H1 (cell line): ENCODE results near the gene TTLL7. TPM values are rescaled to one million over a fixed set of nuclear protein-coding genes. Genes with fewer than 3 reads are reported as not detected.

Experiments
- CTCF ChIA-PET: fragments of 300-600 bp; sonication (Branson Sonifier 250); formaldehyde crosslinking; loops from one replicate; lab custom pipeline; 2021; ENCODE audit not compliant: partially characterized antibody; lab: Charles Lee
- POLR2A ChIA-PET: fragments of 300-600 bp; sonication (Branson Sonifier 250); formaldehyde crosslinking; loops from one replicate; lab custom pipeline; 2021; ENCODE audit warnings: inconsistent platforms; ENCODE audit not compliant: partially characterized antibody; lab: Charles Lee
- DNase-seq, 2 experiments: peaks; one replicate each; pipeline versions ENCODE4 v3.0.0 to v3.0.0-alpha.2; 2010 to 2022; ENCODE audit warnings: low spot score in 2 of 2, low read depth in 1 of 2, mixed read lengths in 1 of 2
- FAIRE-seq: peaks from 2 replicates; lab custom pipeline; 2011; peaks lifted over from hg19 to GRCh38; lab: Jason Lieb, UNC
- H2AFZ ChIP-seq: 2 replicates; pipeline ENCODE4 v1.8.1; 2012; ENCODE audit warnings: low read length, inconsistent platforms
- H2AK5ac ChIP-seq: 2 replicates; pipeline ENCODE4 v1.6.1; 2013; ENCODE audit warnings: low read depth, low read length
- H2BK120ac ChIP-seq: replicated peaks from 2 replicates; pipeline ENCODE3; 2013; ENCODE audit warnings: low read depth, low read length, inconsistent platforms
- H2BK12ac ChIP-seq: 2 replicates; pipeline ENCODE4 v1.6.1; 2013; ENCODE audit warnings: low read depth, low read length
- H2BK15ac ChIP-seq: 2 replicates; pipeline ENCODE4 v1.6.1; 2013; ENCODE audit warnings: low read length
- H2BK20ac ChIP-seq: 2 replicates; pipeline ENCODE4 v1.6.1; 2013; ENCODE audit warnings: low read length
- H2BK5ac ChIP-seq: 2 replicates; pipeline ENCODE4 v1.6.1; 2013; ENCODE audit warnings: low read depth, low read length
- H3K14ac ChIP-seq: 2 replicates; pipeline ENCODE4 v1.6.1; 2013; ENCODE audit warnings: inconsistent platforms; ENCODE audit not compliant: insufficient read length
- H3K18ac ChIP-seq: 2 replicates; pipeline ENCODE4 v1.6.1; 2013; ENCODE audit warnings: low read length; ENCODE audit errors: extremely low read depth
- H3K23ac ChIP-seq: 2 replicates; pipeline ENCODE4 v1.6.1; 2013; ENCODE audit warnings: inconsistent platforms; ENCODE audit not compliant: insufficient read length
- H3K23me2 ChIP-seq: 2 replicates; pipeline ENCODE4 v1.6.1; 2013; ENCODE audit warnings: low read depth, low read length
- H3K27ac ChIP-seq: 2 replicates; pipeline ENCODE4 v1.6.1; 2011; ENCODE audit warnings: low read depth, low read length, inconsistent platforms
- H3K27me3 ChIP-seq, 4 experiments: replicated peaks in 1 of 4; 1 replicate in 1 of 4; 2 replicates in 3 of 4; pipeline versions ENCODE4 v1.6.1 to v1.8.1; 2011 to 2013; ENCODE audit warnings: low read length in 3 of 4, mild to moderate bottlenecking in 3 of 4, inconsistent platforms in 2 of 4, mixed read lengths in 2 of 4, moderate library complexity in 1 of 4; ENCODE audit not compliant: control insufficient read depth in 3 of 4, insufficient read depth in 3 of 4; ENCODE audit errors: extremely low read depth in 1 of 4
- H3K36me3 ChIP-seq, 4 experiments: 2 replicates each; pipeline versions ENCODE4 v1.6.1 to v1.8.1; 2011 to 2013; ENCODE audit warnings: mild to moderate bottlenecking in 4 of 4, low read length in 3 of 4, moderate library complexity in 2 of 4, control low read depth in 1 of 4, inconsistent platforms in 1 of 4; ENCODE audit not compliant: insufficient read depth in 4 of 4, control insufficient read depth in 2 of 4
- H3K4ac ChIP-seq: replicated peaks from 2 replicates; pipeline ENCODE3; 2013; ENCODE audit warnings: low read length, low read depth, mixed read lengths, inconsistent platforms; ENCODE audit not compliant: insufficient read length
- H3K4me1 ChIP-seq, 4 experiments: replicated peaks in 1 of 4; 1 replicate in 1 of 4; 2 replicates in 3 of 4; pipeline versions ENCODE4 v1.6.1 to v1.8.1; 2011 to 2013; ENCODE audit warnings: low read length in 3 of 4, inconsistent platforms in 2 of 4, mixed read lengths in 1 of 4; ENCODE audit not compliant: insufficient read depth in 4 of 4, control insufficient read depth in 3 of 4
- H3K4me2 ChIP-seq, 2 experiments: 2 replicates each; pipeline versions ENCODE4 v1.6.1 to v1.8.1; 2011 to 2013; ENCODE audit warnings: low read depth in 2 of 2, low read length in 2 of 2, control low read depth in 1 of 2, inconsistent platforms in 1 of 2, mild to moderate bottlenecking in 1 of 2; ENCODE audit not compliant: insufficient read depth in 1 of 2
- H3K4me3 ChIP-seq, 4 experiments: fragments of 200-600, 300-600 bp in 1 of 4; sonication (generic), shearing (Covaris generic), sonication (Bioruptor Twin) in 1 of 4; 2 replicates each; pipeline versions ENCODE4 v1.5.1 to v1.8.1; 2011 to 2016; ENCODE audit warnings: low read length in 4 of 4, low read depth in 3 of 4, control low read depth in 2 of 4, inconsistent platforms in 2 of 4, mild to moderate bottlenecking in 2 of 4, mixed read lengths in 1 of 4, moderate library complexity in 1 of 4; ENCODE audit not compliant: insufficient read depth in 2 of 4; ENCODE audit errors: extremely low read depth in 1 of 4
- H3K56ac ChIP-seq: replicated peaks from 2 replicates; pipeline ENCODE3; 2013; ENCODE audit warnings: low read depth, mild to moderate bottlenecking, mixed read lengths, low read length, inconsistent platforms; ENCODE audit not compliant: insufficient read length
- H3K79me1 ChIP-seq: 2 replicates; pipeline ENCODE4 v1.6.1; 2013; ENCODE audit warnings: low read depth, low read length, control low read depth
- H3K79me2 ChIP-seq, 2 experiments: 2 replicates each; pipeline versions ENCODE4 v1.6.1 to v1.8.1; 2012 to 2013; ENCODE audit warnings: low read length in 2 of 2, mild to moderate bottlenecking in 2 of 2, inconsistent platforms in 1 of 2; ENCODE audit not compliant: insufficient read depth in 2 of 2, control insufficient read depth in 1 of 2
- H3K9ac ChIP-seq, 4 experiments: replicated peaks in 1 of 4; 1 replicate in 1 of 4; 2 replicates in 3 of 4; pipeline versions ENCODE4 v1.6.1 to v1.8.1; 2011 to 2013; ENCODE audit warnings: low read depth in 3 of 4, low read length in 3 of 4, control low read depth in 2 of 4, mild to moderate bottlenecking in 2 of 4, moderate library complexity in 2 of 4, inconsistent platforms in 1 of 4; ENCODE audit errors: extremely low read depth in 1 of 4
- H3K9me3 ChIP-seq, 2 experiments: 2 replicates each; pipeline versions ENCODE4 v1.6.1 to v1.8.1; 2012 to 2013; ENCODE audit warnings: mild to moderate bottlenecking in 2 of 2, moderate library complexity in 2 of 2, control low read depth in 1 of 2, inconsistent platforms in 1 of 2, low read depth in 1 of 2, low read length in 1 of 2, mixed read lengths in 1 of 2; ENCODE audit not compliant: insufficient read depth in 2 of 2
- H4K20me1 ChIP-seq, 2 experiments: replicated peaks in 1 of 2; 2 replicates each; pipeline versions ENCODE3 to v1.8.1; 2011 to 2013; ENCODE audit warnings: inconsistent platforms in 2 of 2, low read length in 2 of 2, mild to moderate bottlenecking in 1 of 2; ENCODE audit not compliant: insufficient read depth in 2 of 2, control insufficient read depth in 1 of 2
- H4K5ac ChIP-seq: 2 replicates; pipeline ENCODE4 v1.6.1; 2013; ENCODE audit warnings: low read length, low read depth, mixed read lengths, inconsistent platforms; ENCODE audit not compliant: insufficient read length
- H4K8ac ChIP-seq: 2 replicates; pipeline ENCODE4 v1.8.0; 2013; ENCODE audit warnings: mild to moderate bottlenecking, moderate library complexity, low read length, inconsistent platforms; ENCODE audit not compliant: insufficient read depth; ENCODE audit errors: extremely low read depth
- H4K91ac ChIP-seq: replicated peaks from 2 replicates; pipeline ENCODE3; 2013; ENCODE audit warnings: low read length, mixed read lengths, inconsistent platforms; ENCODE audit not compliant: insufficient read length
- NRF1 ChIP-seq: IDR thresholded peaks from 2 replicates; pipeline ENCODE4 v1.6.1; 2011; ENCODE audit warnings: mild to moderate bottlenecking, low read depth, low read length, improper control_type of control experiment
- polyA plus RNA-seq, 7 experiments: library from polyadenylated mRNA; depleted of rRNA in 3 of 7; stranded (reverse) in 5 of 7; unstranded in 2 of 7; fragments of >200 nt in 5 of 7; fragments of 200-250 nt in 2 of 7; gene quantifications; 1 replicate in 5 of 7; 2 replicates in 1 of 7; 4 replicates in 1 of 7; pipeline versions ENCODE4 v1.2.1 to v1.2.3, GENCODE V29; 2011 to 2013; ENCODE audit warnings: missing spikeins in 2 of 7, mixed read lengths in 2 of 7
- total RNA-seq: library from RNA; stranded (reverse); fragmentation: NEBNext Ultra II Directional; extraction: Animal tissue kit (Norgen Biotek cat#: 25700); gene quantifications from 2 replicates; pipeline ENCODE4 v1.2.1, GENCODE V29; 2021

The TTLL7 gene
- total and polyA plus RNA-seq, 2 of the 8 experiments (the other 6 are each of a cell fraction or from before 2014, with no cell fraction given): 1.9 to 7.9 TPM

GRCh38 chr1:84042461-84042860, 43.5 kb upstream of the TTLL7 start:
- DNase-seq: no peak
- Histone ChIP-seq H3K4me1 (no peaks in the 10 kb centered on the region), H2AK5ac (no peak overlapping the region), H3K4ac (no peak overlapping the region), H3K4me2 (no peak overlapping the region), H3K14ac (no peak overlapping the region), H3K27ac (no peak overlapping the region), H3K27me3 (no peaks in the 10 kb centered on the region), H3K56ac (no peak overlapping the region), H3K23ac (no peak overlapping the region), H3K36me3 (no peaks in the 10 kb centered on the region), H3K79me1 (no peaks in the 10 kb centered on the region), H2BK5ac (no peak overlapping the region), H3K79me2 (no peaks in the 10 kb centered on the region), H4K5ac (no peak overlapping the region), H3K9ac (no peak overlapping the region), H2AFZ (no peak overlapping the region), H2BK15ac (no peak overlapping the region), H4K20me1 (no peaks in the 10 kb centered on the region), H3K4me3 (no peak overlapping the region), H3K23me2 (no peaks in the 10 kb centered on the region), H2BK120ac (no peak overlapping the region), H3K18ac (no peak overlapping the region), H2BK20ac (no peak overlapping the region), H4K91ac (no peak overlapping the region), H4K8ac (no peak overlapping the region), H3K9me3 (no peaks in the 10 kb centered on the region), H2BK12ac (no peak overlapping the region)
- no peak for TF ChIP-seq NRF1
- ChIA-PET CTCF (interaction anchor here (0.7 to 1.7 kb wide), 6 partner anchors 9 to 391 kb away, joined by 3 to 6 read pairs (median 4); no protein-coding TSS in a partner anchor), POLR2A (interaction anchor here (0.6 kb wide), 1 partner anchor 120 kb away, joined by 3 read pairs; no protein-coding TSS in a partner anchor)
- FAIRE-seq: no peak
